ENCODE results near the gene TTC3.

The TTC3 gene

DNA sequence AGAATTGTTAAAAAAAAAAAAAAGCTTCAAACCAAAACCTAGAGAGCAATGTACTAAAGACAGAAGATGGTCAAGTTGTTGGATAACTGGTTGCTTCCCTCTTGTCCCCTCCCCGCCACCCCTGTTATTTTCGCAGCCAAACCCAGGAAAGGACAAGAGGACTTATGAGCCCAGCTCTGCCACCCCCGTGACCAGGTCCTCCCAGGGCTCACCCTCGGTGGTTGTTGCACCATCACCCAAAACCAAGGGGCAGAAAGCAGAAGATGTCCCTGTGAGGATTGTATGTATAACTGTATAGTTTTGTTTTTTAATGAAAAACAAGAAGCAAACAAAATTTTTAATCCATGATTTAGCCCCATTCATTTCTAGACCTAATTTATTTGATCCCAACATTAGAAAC is 124.7 kb downstream of the TTC3 start:
- Histone ChIP-seq H3K79me2 (no peaks in the 10 kb centered on the region), H3K4me1 (no peaks in the 10 kb centered on the region), H3K27me3 (ENCODE audit: control insufficient read depth, insufficient read depth, low read length) (no peaks in the 10 kb centered on the region), H3K4me3 (ENCODE audit: low read depth, low read length) (no peak overlapping the region), H3K9me3 (ENCODE audit: control insufficient read depth, low read length) (no peaks in the 10 kb centered on the region), H3K4me2 (ENCODE audit: low read length) (no peak overlapping the region), H3K9ac (no peak overlapping the region), H2AFZ (no peak overlapping the region), H3K36me3 (ENCODE audit: control insufficient read depth, insufficient read depth, low read length) (no peaks in the 10 kb centered on the region), H3K27ac (no peak overlapping the region)
- TF ChIP-seq, protein P1, sequence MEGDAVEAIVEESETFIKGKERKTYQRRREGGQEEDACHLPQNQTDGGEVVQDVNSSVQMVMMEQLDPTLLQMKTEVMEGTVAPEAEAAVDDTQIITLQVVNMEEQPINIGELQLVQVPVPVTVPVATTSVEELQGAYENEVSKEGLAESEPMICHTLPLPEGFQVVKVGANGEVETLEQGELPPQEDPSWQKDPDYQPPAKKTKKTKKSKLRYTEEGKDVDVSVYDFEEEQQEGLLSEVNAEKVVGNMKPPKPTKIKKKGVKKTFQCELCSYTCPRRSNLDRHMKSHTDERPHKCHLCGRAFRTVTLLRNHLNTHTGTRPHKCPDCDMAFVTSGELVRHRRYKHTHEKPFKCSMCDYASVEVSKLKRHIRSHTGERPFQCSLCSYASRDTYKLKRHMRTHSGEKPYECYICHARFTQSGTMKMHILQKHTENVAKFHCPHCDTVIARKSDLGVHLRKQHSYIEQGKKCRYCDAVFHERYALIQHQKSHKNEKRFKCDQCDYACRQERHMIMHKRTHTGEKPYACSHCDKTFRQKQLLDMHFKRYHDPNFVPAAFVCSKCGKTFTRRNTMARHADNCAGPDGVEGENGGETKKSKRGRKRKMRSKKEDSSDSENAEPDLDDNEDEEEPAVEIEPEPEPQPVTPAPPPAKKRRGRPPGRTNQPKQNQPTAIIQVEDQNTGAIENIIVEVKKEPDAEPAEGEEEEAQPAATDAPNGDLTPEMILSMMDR (IDR thresholded peaks at IDR 0.05) = no peak

DNA sequence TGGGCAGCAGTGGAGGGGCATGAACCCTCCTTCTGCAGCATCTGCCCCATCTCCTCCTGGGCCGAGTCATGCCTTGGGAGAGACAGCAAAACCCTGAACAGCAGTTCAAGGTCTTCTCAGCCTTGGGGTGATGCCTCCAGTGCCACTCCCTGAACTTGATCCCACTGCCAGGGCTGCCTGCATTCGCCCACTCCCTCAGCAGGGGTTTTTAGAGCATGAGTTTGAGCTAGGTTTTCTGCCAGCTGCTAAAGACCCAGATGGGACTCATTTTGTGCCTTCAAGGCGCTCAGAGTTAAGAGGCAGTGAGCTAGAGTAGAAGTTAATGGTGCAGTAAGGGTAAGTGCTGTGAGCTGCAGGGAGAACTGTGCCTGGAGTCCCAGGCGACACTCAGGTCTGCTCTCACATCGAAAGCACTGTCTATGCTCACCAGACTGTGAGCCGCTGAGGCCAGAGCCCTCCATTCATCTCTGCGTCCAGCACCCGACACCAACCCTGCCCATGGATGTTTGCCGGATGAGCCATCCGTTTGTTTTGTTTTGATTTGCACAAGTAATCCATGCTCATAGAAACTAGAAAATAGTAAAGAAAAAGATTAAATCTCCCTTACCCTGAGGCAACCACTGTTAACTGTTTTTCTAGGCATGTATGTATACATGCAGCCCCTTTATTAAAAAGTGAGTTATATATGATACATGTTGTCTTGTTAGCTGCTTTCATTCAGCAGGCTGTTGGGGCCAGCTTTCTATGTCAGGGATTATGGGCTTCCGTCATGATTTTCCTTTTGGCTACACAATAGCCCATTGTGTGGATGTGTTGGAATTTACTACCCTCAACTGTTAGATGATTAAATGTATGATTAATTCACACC is 126.2 kb downstream of the TTC3 start:
- Histone ChIP-seq H3K9ac (no peak overlapping the region), H3K4me1 (no peaks in the 10 kb centered on the region), H3K4me3 (ENCODE audit: low read depth, low read length) (no peak overlapping the region), H3K4me2 (ENCODE audit: low read length) (no peak overlapping the region), H3K79me2 (no peaks in the 10 kb centered on the region), H3K27ac (no peak overlapping the region), H3K36me3 (ENCODE audit: control insufficient read depth, insufficient read depth, low read length) (no peaks in the 10 kb centered on the region), H3K9me3 (ENCODE audit: control insufficient read depth, low read length) (no peaks in the 10 kb centered on the region), H3K27me3 (ENCODE audit: control insufficient read depth, insufficient read depth, low read length) (no peaks in the 10 kb centered on the region), H2AFZ (no peak overlapping the region)
- TF ChIP-seq, protein P1 (IDR thresholded peaks at IDR 0.05) = no peak

DNA sequence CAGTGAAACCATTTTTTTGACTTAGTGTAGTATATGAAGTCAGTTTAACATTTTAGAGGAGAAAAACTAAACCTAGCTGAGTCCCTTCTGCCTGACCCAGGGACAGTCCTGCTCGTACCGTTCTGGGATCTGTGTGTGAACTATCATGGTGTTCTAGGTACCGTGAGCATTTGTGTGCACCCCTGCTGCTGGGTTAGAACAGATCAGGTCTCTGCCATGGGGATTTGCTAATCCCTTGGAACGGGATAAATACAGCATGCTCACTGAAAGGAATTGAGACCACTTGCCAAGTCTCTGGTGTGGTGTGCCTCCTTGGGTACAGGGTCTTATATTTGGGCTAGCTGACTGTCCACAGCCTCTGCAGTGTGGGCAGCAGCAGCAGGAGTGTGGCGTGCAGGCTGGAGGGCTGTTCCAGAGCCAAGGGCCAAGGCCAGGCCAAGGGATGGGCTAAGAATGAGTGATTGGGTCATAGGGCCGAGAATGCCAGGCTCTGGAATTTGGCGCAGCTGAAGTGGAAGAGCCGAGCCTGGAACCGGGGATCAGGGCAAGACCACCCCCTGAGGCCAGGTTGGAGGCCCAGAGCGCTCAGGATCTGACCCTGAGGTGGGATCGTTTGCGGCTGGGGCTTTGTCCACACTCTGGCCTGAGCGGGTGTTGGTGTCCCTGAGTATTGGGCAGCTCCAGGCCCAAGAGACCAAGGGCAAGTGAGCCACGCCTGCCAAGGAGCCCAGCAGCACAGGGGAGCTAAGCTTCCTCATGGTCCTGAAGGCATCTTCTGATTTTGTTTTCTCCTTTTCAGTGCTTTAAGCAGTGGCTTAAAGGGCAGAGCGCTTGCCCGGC is 127.8 kb downstream of the TTC3 start:
- H3K27me3 ChIP-seq (ENCODE audit: control insufficient read depth, insufficient read depth, low read length) = no peaks in the 10 kb centered on the region
- H3K27ac ChIP-seq = no peak overlapping the region
- no peaks in the 10 kb centered on the region for H3K79me2 ChIP-seq
- no peaks in the 10 kb centered on the region for H3K9me3 ChIP-seq (ENCODE audit: control insufficient read depth, low read length)
- no peak overlapping the region for H3K4me3 ChIP-seq (ENCODE audit: low read depth, low read length)
- TF ChIP-seq, protein P1 (IDR thresholded peaks at IDR 0.05) = no peak
- H3K4me2 ChIP-seq (ENCODE audit: low read length) = no peak overlapping the region
- H2AFZ ChIP-seq = no peak overlapping the region
- no peak overlapping the region for H3K9ac ChIP-seq
- no peaks in the 10 kb centered on the region for H3K36me3 ChIP-seq (ENCODE audit: control insufficient read depth, insufficient read depth, low read length)
- no peaks in the 10 kb centered on the region for H3K4me1 ChIP-seq

GRCh38 chr21:37202221-37203110 is 129.4 kb downstream of the TTC3 start:
- H3K79me2 ChIP-seq = no peaks in the 10 kb centered on the region
- H2AFZ ChIP-seq = no peak overlapping the region
- TF ChIP-seq, protein P1 (IDR thresholded peaks at IDR 0.05) = no peak
- H3K9ac ChIP-seq = no peak overlapping the region
- no peaks in the 10 kb centered on the region for H3K4me1 ChIP-seq
- H3K36me3 ChIP-seq (ENCODE audit: control insufficient read depth, insufficient read depth, low read length) = no peaks in the 10 kb centered on the region
- H3K4me3 ChIP-seq (ENCODE audit: low read depth, low read length) = no peak overlapping the region
- no peak overlapping the region for H3K27ac ChIP-seq
- no peaks in the 10 kb centered on the region for H3K27me3 ChIP-seq (ENCODE audit: control insufficient read depth, insufficient read depth, low read length)
- H3K4me2 ChIP-seq (ENCODE audit: low read length) = no peak overlapping the region
- no peaks in the 10 kb centered on the region for H3K9me3 ChIP-seq (ENCODE audit: control insufficient read depth, low read length)
